ENCODE results near the gene CSF2RB.
"Not testable (repeated sequence)": the region's sequence is repeated elsewhere in the genome, so short reads cannot be mapped to it uniquely, and the experiment has no call there.

CSF2RB gene

DNA sequence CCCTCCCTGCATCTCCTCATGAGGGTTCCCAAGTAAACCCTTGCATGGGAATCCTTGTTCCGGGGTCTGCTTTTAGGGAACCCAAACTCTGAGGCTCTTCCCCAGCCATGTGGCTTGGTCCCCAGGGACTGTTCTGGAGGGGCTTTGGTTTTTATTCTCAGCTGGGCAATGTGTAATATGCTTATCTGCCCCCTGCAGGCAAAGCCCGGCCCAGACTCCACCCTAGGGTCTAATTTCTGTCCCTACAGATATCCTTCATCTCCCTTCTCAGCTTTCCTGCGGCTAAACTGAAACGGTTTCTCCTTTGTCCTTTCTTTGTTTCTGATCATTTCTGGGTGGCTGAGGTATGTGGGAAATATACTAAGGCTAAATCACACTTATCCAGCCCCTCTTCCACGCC is 68.7 kb downstream of the CSF2RB start:
- H3K9me3 Mint-ChIP-seq, result peaks cover 11% of the 10 kb centered on the region
- no peak overlapping the region for H3K4me3 Mint-ChIP-seq
- peak overlapping the region; percentile 69 for H3K27ac Mint-ChIP-seq
- H3K36me3 Mint-ChIP-seq, result peaks cover 4% of the 10 kb centered on the region
- peaks cover 10% of the 10 kb centered on the region for H3K4me1 Mint-ChIP-seq
- H3K27me3 Mint-ChIP-seq, result peaks cover 3% of the 10 kb centered on the region

- peaks cover 4% of the 10 kb centered on the region for H3K36me3 Mint-ChIP-seq
- no peaks in the 10 kb centered on the region for H3K4me1 Mint-ChIP-seq
- H3K4me3 Mint-ChIP-seq, result no peak overlapping the region
- H3K27me3 Mint-ChIP-seq, result peaks cover 10% of the 10 kb centered on the region
- H3K27ac Mint-ChIP-seq, result no peak overlapping the region
- H3K9me3 Mint-ChIP-seq, result peaks cover 11% of the 10 kb centered on the region
These were observed 71.9 kb downstream of the CSF2RB start for GRCh38 chr22:36985211-36985889.

DNA sequence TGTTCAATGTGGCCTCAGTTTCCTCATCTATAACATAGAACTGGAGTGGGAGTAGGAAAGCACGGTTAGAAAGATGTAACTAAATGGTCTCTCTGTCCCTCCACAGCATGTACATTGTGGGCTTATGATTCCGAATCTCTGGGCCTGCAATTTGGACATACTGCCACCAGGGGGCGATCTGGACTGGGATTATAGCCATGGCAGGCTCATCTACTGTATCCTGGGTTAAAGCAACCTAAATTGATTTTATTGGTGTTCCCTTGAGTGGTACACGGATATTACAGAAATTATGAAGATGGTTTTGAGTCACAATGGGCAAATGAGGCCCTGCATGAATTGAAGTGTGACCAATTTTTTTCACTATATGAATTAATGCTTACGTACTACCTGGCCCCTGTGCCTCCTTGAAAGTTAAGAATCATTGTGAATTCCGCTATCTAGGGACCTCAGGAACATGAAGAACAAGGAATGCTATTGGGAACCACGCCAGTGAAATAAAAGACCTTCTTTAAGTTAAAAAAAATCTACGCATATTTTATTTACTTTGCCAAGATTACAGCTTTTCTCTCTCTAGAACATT is 72.9 kb downstream of the CSF2RB start:
- Mint-ChIP-seq H3K36me3 (peaks cover 4% of the 10 kb centered on the region), H3K27me3 (peaks cover 16% of the 10 kb centered on the region), H3K27ac (no peak overlapping the region), H3K4me1 (no peaks in the 10 kb centered on the region), H3K4me3 (no peak overlapping the region), H3K9me3 (peaks cover 11% of the 10 kb centered on the region)

- Mint-ChIP-seq H3K9me3 (peaks cover 11% of the 10 kb centered on the region), H3K4me1 (no peaks in the 10 kb centered on the region), H3K36me3 (peaks cover 4% of the 10 kb centered on the region), H3K27ac (no peak overlapping the region), H3K4me3 (no peak overlapping the region), H3K27me3 (peaks cover 18% of the 10 kb centered on the region)
These were observed 74.8 kb downstream of the CSF2RB start for GRCh38 chr22:36988075-36988832.

- not testable (repeated sequence) for H3K36me3 Mint-ChIP-seq, H3K27ac Mint-ChIP-seq, H3K4me1 Mint-ChIP-seq, H3K4me3 Mint-ChIP-seq
- Mint-ChIP-seq H3K27me3 (peaks cover 18% of the 10 kb centered on the region), H3K9me3 (peaks cover 11% of the 10 kb centered on the region)
These were observed 75.6 kb downstream of the CSF2RB start for GRCh38 chr22:36989012-36989411.
